HFFc6 (cell line): ENCODE data around the gene CALCOCO2. TPM values are rescaled to one million over a fixed set of nuclear protein-coding genes. Genes with fewer than 3 reads are reported as not detected.
"Not testable (repeated sequence)": the region's sequence is repeated elsewhere in the genome, so short reads cannot be mapped to it uniquely, and the experiment has no call there.

Source experiments
- DNase-seq: peaks from one replicate; pipeline ENCODE4 v3.0.0-alpha.2; 2018
- H3K27ac Mint-ChIP-seq: 2 replicates; pipeline ENCODE4 v1.8.0; 2020; ENCODE audit warnings: mild to moderate bottlenecking, mixed read lengths
- H3K27me3 Mint-ChIP-seq: 2 replicates; pipeline ENCODE4 v1.8.0; 2021; ENCODE audit warnings: mild to moderate bottlenecking, moderate library complexity, mixed read lengths; ENCODE audit not compliant: insufficient read depth
- H3K36me3 Mint-ChIP-seq: 2 replicates; pipeline ENCODE4 v1.8.0; 2021; ENCODE audit warnings: low read depth, mixed read lengths
- H3K4me1 Mint-ChIP-seq: 2 replicates; pipeline ENCODE4 v1.8.0; 2020; ENCODE audit warnings: low read depth, mixed read lengths
- H3K4me3 Mint-ChIP-seq: 2 replicates; pipeline ENCODE4 v1.8.0; 2020; ENCODE audit warnings: mild to moderate bottlenecking, moderate library complexity, mixed read lengths
- H3K9me3 Mint-ChIP-seq: 2 replicates; pipeline ENCODE4 v1.8.0; 2020; ENCODE audit warnings: mild to moderate bottlenecking, mixed read lengths
- CTCF ChIP-seq: fragments of 200-600 bp; sonication (generic); IDR thresholded peaks from 2 replicates; pipeline ENCODE4 v1.5.0; 2021; ENCODE audit warnings: antibody characterized with exemption, mild to moderate bottlenecking
- total RNA-seq, 6 experiments: library from RNA; stranded (reverse); fragmentation: NEBNext Ultra II Directional; extraction: Animal tissue kit (Norgen Biotek cat#: 25700); gene quantifications; 2 replicates in 1 of 6; 3 replicates in 5 of 6; pipeline ENCODE4 v1.2.3, GENCODE V29; 2021

Gene CALCOCO2
- total RNA-seq, 6 experiments from 2014 or later = 71.5 to 91.1 (median 84.5) TPM

- no peaks in the 10 kb centered on the region for H3K36me3 Mint-ChIP-seq
- DNase-seq = no peak
- H3K4me3 Mint-ChIP-seq = peak overlapping the region; percentile 100
- no peak for TF ChIP-seq CTCF
- H3K9me3 Mint-ChIP-seq = no peaks in the 10 kb centered on the region
- H3K27me3 Mint-ChIP-seq = peaks cover 2% of the 10 kb centered on the region
- H3K4me1 Mint-ChIP-seq = peaks cover 18% of the 10 kb centered on the region
- H3K27ac Mint-ChIP-seq = peak overlapping the region; percentile 98
Measured at GRCh38 chr17:48831549-48831883, 681 bp downstream of the CALCOCO2 start.

GRCh38 chr17:48834973-48835372 lies 4.1 kb downstream of the CALCOCO2 start:
- H3K4me3 Mint-ChIP-seq = no peak overlapping the region
- H3K36me3 Mint-ChIP-seq = no peaks in the 10 kb centered on the region
- no peak overlapping the region for H3K27ac Mint-ChIP-seq
- DNase-seq = no peak
- TF ChIP-seq CTCF = no peak
- peaks cover 2% of the 10 kb centered on the region for H3K27me3 Mint-ChIP-seq
- peaks cover 13% of the 10 kb centered on the region; the same call in 1 of the 2 replicates for H3K4me1 Mint-ChIP-seq
- H3K9me3 Mint-ChIP-seq = no peaks in the 10 kb centered on the region

GRCh38 chr17:48835971-48836370 lies 5.1 kb downstream of the CALCOCO2 start:
- no peaks in the 10 kb centered on the region for H3K9me3 Mint-ChIP-seq

GRCh38 chr17:48837458-48837857 lies 6.6 kb downstream of the CALCOCO2 start:
- not testable (repeated sequence) for H3K27ac Mint-ChIP-seq, H3K4me3 Mint-ChIP-seq, H3K27me3 Mint-ChIP-seq, H3K9me3 Mint-ChIP-seq, DNase-seq, H3K36me3 Mint-ChIP-seq
- peaks cover 33% of the 10 kb centered on the region for H3K4me1 Mint-ChIP-seq

More at GRCh38 chr17:48835971-48836370, 5.1 kb downstream of the CALCOCO2 start:
- Mint-ChIP-seq H3K27me3 (peaks cover under 1% of the 10 kb centered on the region), H3K4me1 (peaks cover 23% of the 10 kb centered on the region), H3K36me3 (no peaks in the 10 kb centered on the region), H3K4me3 (no peak overlapping the region), H3K27ac (no peak overlapping the region)
- no peak for TF ChIP-seq CTCF
- DNase-seq = no peak

GRCh38 chr17:48840441-48840840 lies 9.6 kb downstream of the CALCOCO2 start:
- peaks cover 8% of the 10 kb centered on the region for H3K36me3 Mint-ChIP-seq
- H3K27me3 Mint-ChIP-seq = no peaks in the 10 kb centered on the region; the same call in 1 of the 2 replicates
- no peak for DNase-seq
- TF ChIP-seq CTCF = no peak
- H3K27ac Mint-ChIP-seq = peak overlapping the region; percentile 95
- no peaks in the 10 kb centered on the region for H3K9me3 Mint-ChIP-seq
- peak overlapping the region; percentile 90 for H3K4me3 Mint-ChIP-seq
- peaks cover 44% of the 10 kb centered on the region for H3K4me1 Mint-ChIP-seq

GRCh38 chr17:48841395-48841831 lies 10.6 kb downstream of the CALCOCO2 start:
- DNase-seq = peak; percentile 46
- Mint-ChIP-seq H3K4me1 (peaks cover 39% of the 10 kb centered on the region), H3K36me3 (peaks cover 8% of the 10 kb centered on the region), H3K27ac (peak overlapping the region; percentile 95), H3K9me3 (no peaks in the 10 kb centered on the region), H3K4me3 (peak overlapping the region; percentile 90), H3K27me3 (no peaks in the 10 kb centered on the region; the same call in 1 of the 2 replicates)
- no peak for TF ChIP-seq CTCF
